GM19467 (cell line): Measurements from ENCODE around the gene IFNLR1.

Source experiments
- ATAC-seq: cut with Tn5 transposase; IDR thresholded peaks from one replicate; pipeline ENCODE4 v1.9.1; 2021; ENCODE audit warnings: mild to moderate bottlenecking, moderate library complexity; ENCODE audit not compliant: unreplicated experiment

Gene IFNLR1

DNA sequence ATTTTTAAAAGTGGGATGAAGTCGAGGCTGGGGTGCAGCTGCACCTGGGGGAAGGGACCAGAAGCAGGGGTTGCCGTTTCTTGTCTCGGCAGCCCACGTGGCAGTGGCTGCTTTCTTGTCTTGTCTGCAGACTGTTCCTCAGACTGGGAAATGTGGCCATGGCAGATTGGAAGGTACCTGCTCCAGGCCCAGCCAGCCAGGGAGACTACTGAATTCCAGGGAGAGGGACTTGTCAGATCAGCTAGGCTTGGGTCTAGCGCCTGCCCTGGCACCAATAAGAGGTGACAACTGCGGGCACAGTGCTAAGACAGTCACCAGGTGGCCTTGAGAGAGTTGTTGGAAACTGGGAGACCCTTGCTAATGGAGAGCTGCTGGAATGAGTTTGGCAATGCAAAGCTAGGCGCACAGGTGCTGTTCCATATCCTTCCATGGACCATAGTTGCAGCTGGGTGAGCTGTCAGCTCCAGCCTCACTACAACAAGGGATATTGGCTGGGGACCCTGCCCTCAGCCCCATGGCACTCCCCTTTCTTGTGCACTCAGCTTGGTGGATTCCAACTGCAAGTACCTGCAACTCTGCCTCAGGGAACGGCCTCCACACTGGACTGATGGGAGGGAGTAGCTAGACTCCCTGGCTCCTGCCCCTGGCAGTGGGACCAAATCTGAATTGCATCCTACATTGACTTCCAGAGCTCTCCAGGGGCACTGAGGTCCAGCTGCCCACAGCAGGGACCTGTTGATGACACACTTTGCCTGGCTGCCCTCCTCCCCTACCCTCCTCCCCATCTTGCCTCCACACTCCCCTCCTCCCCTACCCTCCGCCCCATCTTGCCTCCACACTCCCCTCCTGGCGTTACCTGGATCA is 34.2 kb downstream of the IFNLR1 start:
- ATAC-seq, result no peak

DNA sequence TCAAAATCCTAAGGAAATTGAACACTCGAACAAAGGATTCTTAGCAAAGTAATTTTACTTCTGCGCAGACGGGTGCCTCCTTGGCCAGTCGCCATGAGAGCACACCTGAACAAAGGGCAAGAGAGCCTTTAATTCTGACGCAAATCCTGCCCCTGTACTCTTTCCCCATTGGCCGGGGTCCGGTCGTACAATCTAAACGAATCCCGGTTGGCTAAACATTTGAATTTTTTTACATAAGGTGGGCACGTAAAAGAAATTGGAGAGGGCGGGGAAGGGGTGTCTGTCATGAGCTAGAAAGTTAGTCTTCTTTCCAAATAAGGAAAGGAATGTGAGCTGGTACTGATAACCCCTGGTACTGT is 35.9 kb downstream of the IFNLR1 start:
- ATAC-seq, result no peak

DNA sequence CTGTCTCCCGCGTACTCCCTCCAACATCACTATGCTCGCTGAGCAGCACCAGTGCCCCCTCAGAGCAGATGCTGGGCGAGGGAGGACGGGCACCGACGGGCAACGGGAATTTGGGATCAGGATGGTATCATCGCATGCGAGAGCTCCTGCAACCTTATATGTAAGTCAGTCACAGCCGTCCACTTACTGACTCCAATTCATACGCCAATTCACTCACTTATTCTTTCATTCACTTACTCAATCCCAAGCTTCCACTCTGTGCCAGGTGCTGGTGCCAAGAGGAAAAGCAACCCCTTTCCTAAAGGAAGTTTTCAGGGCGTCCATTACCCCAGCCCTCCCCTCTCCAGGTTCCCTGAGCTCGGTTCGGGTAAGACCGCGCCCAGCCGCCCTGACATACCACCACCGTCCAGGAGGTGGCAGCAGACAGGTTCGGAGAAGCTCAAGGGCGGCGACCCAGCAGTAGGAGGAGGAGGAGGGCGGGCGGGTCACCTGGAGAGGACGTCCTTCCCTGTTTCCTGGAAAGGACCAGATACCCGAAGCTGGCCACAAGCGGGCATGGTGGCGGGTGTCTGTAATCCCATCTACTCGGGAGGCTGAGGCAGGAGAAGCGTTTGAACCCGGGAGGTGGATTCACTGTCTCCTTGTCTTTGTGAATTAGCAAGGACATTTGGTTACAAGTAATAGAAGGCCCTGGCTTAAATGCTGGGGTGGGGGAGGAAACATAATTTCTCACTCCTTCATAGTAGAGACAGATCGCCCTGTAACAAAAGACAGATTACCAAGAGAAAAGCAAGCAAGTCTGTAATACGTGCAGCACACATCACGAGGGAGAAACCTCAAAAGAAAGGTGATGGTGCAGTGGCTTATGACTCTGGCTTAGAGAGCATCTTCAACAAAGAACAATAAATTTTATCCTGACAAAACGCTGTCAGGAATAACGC is 36.6 kb downstream of the IFNLR1 start:
- peak; percentile 73 for ATAC-seq

DNA sequence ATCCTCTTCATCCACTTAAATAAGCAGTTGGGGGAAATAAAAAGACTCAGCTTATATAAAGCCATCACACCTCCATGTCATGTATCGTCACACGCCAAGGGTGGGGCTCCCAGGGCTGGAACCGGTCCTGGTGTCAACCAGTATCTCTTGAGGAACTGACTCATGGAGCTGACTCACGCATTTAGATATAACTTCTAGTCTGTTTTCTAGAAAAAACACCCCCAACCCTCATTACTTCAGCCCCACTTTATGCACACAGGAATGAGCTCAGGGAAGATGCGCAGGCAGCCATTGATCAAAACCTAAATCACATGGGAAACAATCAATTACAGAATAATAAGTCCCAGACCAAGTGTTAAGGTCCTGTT is 37.2 kb downstream of the IFNLR1 start:
- ATAC-seq, result no peak

DNA sequence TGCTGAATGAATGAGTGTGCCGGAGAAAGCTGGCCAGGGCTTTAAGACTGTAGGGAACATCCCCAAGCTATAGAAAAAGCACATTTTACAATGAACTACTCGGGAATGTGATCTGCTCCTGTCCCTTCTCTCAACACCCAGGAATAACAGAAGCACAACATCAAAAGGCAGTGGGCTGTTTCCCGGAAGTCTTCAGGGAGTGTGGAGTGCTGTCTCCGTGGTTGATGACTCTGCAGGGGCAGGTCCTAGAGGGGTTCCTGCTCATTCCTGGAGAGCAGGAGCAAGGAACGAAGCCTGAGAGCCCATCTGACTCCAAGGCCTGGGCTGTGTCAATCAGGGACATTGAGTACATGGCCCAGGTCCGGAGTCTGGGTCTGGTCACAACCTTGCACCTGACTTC is 39.3 kb downstream of the IFNLR1 start:
- no peak for ATAC-seq

DNA sequence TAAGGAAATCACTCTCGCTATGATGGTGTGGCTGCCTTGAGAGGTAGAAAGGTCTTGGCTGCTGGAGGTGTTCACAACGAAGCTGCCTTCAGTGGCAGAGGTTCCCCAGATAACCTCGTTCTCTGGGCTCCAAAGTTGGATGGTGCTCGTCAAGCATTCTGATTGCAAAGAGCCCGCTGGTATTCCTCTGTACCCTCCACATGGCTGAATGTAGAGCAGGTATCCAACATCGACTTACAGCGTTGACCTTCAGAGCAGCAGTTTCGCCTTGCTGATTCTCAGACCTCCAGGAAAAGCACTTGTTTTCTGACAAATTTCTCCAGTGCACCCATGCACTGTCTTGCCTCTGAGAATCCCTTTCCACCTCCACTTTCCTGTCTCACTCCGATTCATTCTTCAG is 39.9 kb downstream of the IFNLR1 start:
- no peak for ATAC-seq

DNA sequence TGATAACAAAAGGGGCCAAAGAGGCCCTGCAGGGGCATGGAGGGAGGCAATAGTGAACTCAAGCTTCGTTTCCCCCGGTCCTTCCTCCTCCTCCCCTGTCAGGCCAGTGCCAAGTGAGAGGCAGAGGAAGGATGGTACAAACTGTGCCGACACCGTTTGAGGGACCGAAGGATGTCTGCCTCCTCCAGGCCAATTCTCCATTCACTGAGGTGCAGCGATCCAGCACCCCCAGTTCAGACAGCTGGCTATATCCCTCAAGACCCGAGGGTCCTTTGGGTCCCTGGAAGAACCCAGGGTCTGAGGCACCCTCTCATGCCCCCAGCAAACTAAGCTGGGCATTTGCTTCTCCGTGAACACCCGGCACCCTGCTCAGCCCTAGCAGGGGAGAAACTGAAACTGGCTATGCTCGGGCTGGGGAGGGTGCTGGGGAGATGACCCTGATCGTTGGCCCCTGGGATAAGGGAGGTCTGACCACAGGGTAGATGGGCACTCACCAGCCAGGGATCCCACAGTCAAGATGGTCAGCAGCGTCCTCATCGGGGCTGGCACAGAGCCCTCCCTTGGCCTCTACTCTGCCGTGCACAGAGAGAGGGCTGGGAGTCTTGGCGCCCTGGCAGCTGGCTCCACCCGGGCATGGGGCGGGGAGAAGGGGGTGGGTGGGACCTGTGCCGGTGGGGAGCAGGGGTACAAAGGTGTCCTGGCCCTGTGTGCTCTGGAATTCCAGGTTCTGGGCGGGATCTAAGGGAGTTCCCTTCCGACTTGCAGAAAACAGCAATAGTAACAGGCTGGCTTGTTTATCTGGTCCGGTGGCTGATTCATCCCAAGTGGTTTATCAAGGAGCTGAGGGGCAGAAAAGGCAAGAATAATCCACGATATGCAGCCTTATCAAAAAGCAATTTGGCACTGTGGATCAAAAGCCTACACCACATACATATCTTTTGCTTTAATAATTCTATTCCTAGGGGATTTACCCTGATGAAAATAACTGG is 44.2 kb downstream of the IFNLR1 start, which contains the start of gene IL22RA1:
Gene IL22RA1, minus strand, starts transcription at position 595 of the 989 bp plus-strand sequence. Its CDS starts 58 bp downstream, at position 537.
- ATAC-seq, result no peak

DNA sequence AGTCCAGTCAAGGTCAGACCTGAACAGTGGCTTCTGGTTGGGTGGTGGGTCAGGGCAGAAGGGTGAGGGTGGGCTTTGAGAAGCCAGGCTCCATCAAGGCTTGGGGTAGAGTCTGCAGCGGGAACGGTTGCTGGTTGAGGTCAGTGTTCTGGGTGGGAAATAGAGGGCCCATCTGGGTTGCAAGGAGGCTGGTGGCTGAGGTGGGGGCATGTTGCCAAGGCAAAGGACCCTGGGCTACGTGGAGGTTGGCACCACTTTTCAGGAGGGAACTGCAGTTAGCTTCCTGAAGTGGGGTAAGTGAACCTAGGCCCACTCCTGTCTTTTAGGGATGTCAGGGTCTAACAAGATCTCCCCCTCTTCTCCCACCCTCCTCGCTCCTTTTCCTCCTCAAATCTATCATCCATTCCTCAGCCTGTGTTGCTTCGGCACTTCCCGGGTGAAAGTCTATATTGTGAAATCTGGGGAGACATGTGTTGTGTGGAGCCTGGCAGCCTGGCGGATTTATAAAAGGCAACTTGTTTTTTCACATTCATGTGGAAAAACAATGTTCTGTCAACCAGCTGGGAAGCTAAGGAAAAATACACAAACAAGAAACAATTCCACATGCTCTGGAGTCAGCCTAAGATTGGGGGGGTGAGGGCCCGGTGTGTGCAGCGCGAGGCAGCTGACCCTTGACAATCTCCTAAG is 45.6 kb downstream of the IFNLR1 start:
- no peak for ATAC-seq

DNA sequence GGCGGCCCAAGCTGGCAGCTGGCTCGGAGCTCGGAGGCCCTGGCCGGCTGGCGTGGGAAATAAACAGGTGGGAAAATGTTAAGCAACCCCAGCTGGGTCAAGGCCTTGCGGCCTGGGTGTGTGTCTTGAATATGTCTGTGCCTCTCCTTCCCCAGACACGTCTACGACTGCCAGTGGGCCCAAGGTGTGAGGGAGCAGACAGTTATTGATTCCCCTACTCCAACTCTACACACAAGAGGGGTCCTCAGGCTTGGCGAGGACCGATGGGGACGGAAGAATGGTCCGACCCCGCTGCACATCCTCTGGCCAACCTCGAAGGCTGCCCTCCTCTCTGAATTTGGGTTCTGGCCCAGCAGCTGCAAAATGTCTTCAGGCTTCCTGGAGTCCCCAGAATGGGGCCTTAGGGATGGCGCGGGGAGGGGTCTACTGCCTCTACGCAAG is 46.3 kb downstream of the IFNLR1 start:
- ATAC-seq, result no peak

DNA sequence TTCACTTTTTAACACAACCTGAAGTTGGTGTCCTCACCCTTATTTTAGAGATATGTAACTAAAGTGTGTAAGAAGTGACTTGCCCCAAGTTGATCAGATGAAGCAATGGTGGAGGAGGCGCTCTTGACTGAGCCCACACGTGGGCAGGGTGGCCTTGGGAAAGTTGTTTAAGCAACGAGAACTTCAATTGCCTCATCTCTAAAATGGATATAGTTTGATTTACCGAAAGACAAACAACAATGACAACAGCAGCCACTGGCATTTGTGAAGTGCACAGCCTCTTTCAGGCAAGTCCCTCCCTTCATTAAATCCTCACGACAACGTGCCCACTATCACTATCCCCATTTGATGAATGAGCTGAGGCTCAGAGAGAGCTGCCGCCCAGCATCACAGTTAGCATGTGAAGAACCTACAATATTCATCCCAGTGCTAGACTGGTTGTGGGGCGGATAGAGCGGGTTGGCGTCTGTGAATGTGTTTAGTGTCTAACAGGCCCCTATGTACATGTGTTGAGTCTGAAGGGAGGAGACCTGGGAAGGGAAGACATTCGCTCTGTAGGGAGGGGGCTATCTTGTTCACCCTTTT is 47.2 kb downstream of the IFNLR1 start:
- ATAC-seq, result no peak

DNA sequence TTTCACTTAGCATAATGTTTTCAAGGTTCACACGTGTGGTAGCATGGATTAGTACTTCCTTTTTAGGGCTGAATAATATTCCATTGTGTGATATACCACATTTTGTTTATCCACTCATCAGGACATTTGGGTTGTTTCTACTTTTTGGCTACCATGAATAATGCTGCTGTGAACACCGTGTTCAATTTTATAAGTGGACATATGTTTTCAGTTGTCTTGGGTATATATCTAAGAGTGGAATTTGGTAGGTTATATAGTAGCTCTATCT is 47.9 kb downstream of the IFNLR1 start:
- no peak for ATAC-seq

DNA sequence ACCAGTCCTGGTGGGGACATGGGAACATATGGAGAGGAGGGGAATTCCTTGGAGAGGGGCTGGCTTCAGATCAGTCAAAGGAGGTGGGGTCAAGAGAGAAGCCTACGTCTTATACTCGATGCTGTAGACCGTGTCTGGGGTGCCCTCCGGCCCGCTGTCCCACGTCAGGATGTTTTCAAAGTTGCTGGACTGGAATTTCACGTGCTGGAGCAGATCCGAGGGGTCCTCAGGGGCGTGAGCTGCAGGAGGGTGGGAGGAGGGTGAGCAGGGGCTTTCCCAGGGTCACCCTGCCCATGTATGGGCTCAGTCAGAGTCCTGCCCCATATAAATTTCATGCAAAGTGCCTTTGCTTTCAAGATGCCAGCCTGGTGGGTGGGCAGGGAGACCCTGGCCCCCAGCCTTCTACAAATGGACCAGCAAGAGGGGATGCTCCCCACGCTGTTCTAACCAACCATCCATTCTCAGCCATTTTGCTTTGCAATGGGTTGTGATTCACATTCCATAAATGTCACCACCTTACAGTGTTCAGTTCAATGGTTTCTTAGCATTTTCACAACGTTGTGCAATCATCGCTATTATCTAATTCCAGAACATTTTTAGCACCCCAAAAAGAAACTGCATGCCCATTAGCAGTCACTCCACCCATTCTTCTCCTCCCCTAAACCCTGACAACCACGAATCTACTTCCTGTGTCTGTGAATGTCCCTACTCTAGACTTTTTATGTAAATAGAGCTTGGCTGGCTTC is 48.4 kb downstream of the IFNLR1 start:
- no peak for ATAC-seq

DNA sequence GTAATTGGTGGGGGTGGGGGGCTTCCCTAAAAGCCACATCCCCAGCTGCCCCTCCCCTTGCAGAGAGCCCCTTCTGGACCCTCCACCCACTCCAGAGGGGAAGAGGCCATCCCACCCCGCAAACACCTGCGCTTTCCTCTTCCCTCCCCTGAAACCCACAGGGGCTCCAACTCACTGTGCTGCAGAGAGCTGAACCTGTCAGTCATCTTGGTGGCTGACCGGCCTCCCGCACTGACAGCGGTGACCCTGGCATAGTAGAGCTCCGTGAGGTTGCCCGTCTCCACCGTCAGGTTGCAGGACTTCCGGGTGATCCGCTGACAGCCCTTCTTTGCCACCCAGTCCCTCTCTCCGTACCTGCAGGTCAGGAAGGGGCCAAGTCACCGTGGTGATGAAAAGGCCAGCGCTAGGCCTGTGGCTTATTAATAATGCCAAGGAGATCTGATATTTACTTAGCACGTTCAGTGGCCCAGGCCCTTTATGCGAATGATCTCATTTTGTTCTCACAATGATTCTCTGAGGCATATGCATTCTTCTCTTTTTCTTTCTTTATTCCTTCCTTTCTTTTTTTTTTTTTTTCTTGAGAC is 50.0 kb downstream of the IFNLR1 start:
- no peak for ATAC-seq

DNA sequence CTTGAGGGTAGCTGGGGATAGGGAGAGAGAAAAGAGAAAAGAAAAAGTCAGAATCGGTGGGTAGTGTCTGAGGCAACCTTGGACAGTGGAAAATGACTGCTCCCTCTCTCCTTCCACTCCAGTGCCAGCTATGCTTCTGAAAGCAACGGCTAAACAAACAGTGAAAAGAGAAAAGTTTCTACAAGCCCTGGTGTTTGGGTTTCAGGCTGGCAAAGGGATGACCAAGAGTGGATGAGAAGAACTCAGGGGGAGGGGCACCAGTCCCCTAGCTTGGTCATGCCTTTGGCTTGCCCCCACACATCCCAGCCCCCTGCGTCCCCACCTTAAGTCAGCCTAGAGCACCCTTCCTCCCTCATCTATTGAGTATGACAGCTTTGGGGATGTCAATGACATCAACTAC is 52.7 kb downstream of the IFNLR1 start:
- ATAC-seq, result no peak

DNA sequence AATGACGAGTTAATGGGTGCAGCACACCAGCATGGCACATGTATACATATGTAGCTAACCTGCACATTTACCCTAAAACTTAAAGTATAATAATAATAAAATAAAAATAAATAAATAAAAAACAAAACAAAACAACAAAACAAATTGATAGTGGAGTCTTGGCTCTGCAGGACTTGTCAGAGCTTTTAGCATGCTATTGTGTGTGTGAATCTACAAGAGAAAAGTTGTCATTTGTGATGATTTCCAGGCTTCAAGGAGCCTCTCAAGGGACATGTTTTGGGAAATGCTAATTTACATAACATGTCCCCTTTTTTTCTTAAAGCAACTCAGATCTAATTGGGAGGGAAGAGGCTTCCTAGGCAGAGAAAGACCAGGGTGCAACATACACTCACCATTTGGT is 53.3 kb downstream of the IFNLR1 start:
- no peak for ATAC-seq

DNA sequence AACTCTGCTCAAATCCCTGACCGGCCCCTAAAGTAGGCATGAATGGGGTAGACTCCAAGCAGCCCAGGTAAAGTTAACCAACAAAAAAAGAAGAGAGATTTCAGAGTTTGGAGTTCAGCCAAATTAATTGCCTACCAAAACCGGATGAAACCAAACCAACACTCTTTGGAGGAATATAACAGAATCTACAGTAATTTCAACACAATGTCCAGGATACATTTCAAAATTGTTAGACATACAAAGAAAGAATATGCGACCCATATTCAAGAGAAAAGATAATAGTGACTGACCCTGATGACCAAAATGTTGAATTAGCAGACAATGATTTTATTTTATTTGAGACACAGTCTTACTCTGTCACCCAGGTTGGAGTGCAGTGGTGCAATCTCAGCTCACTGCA is 56.7 kb downstream of the IFNLR1 start:
- no peak for ATAC-seq

DNA sequence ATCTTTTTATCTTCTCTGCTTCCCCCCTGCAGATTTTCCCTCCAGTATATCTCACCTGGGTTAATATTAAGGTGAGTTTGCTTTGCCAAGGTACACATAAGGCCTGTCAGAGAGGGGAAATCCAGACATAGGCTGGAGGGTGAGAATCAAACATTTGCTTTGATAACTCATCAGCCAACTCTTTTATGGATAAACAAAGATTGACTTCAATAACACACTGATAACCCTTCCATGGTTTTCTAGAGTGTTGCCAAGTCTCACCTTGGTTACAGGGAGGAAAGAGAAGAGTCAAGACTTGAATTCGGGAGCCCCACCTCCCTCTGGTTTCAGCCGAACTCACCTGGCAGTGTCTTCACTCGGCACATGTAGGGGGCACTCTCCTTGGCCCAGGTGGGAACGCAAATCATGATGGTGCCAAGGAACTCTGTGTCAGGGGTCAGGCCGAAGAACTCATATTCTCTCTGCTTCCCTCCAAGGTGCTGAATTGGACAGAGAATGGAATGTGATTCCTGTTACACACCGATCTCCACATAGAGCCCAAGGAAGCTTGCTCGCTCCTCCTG is 59.2 kb downstream of the IFNLR1 start:
- no peak for ATAC-seq

DNA sequence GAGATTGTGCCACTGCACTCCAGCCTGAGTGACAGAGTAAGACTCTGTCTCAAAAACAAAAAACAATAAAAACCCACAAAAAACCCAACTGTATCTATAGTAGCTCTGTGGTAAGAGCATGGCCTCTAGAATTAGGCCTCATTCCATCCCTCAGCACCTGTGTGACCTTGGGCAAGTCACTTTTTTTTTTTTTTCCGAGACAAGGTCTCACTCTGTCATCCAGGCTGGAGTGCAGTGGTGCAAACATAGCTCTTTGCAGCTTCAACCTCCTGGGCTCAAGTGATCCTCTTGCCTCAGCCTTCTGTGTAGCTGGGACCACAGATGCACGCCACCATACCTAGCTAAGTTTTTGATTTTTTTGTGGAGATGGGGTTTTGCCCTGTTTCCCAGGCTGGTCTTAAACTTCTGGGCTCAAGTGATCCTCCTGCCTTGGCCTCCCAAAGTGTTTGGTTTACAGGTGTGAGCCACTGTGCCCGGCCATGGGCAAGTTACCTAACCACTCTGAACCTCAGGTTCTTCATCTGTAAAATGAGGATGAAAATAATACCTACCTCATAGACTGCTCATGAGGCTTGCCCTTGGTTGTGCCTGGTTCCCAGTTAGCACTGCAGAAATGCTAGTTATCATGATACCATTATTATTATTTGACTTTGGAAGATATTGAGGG is 59.8 kb downstream of the IFNLR1 start:
- no peak for ATAC-seq
